Heart right ventricle (tissue), 16 donors: ENCODE measurements around the gene PCDHA7. TPM values are rescaled to one million over a fixed set of nuclear protein-coding genes. Genes with fewer than 3 reads are reported as not detected.
"Not testable (repeated sequence)": the region's sequence is repeated elsewhere in the genome, so short reads cannot be mapped to it uniquely, and the experiment has no call there.

ENCODE experiments used
- ATAC-seq, 8 donors: fragments of 200-7000 bp; cut with Tn5 transposase; one replicate each; pipeline ENCODE4 v1.9.1; 2020; ENCODE audit warnings: mild to moderate bottlenecking in 8 of 8, moderate library complexity in 8 of 8, moderate number of reproducible peaks in 1 of 8
- DNase-seq, 2 donors: peaks; one replicate each; pipeline ENCODE4 v3.0.0-alpha.2; 2020
- H3K27ac ChIP-seq, 10 donors: fragments of 200-600 bp; sonication (generic) in 2 of 10; one replicate each; pipeline versions ENCODE4 v1.5.0 to v1.8.0; 2020 to 2022; ENCODE audit warnings: mild to moderate bottlenecking in 3 of 10
- H3K27me3 ChIP-seq, 7 donors: fragments of 200-600 bp; one replicate each; pipeline ENCODE4 v1.8.0; 2021 to 2022; ENCODE audit warnings: mild to moderate bottlenecking in 2 of 7
- H3K36me3 ChIP-seq, 9 donors: fragments of 200-600 bp; sonication (generic) in 1 of 9; one replicate each; pipeline versions ENCODE4 v1.5.0 to v1.8.0; 2020 to 2022; ENCODE audit warnings: mild to moderate bottlenecking in 2 of 9
- H3K4me1 ChIP-seq, 9 donors: fragments of 200-600 bp; sonication (generic) in 1 of 9; one replicate each; pipeline versions ENCODE4 v1.5.0 to v1.8.0; 2020 to 2022; ENCODE audit warnings: mild to moderate bottlenecking in 4 of 9
- H3K4me3 ChIP-seq, 10 donors: fragments of 200-600 bp; sonication (generic) in 2 of 10; one replicate each; pipeline versions ENCODE4 v1.5.0 to v1.8.0; 2020 to 2022; ENCODE audit warnings: mild to moderate bottlenecking in 7 of 10, moderate library complexity in 2 of 10
- H3K9me3 ChIP-seq, 11 donors: fragments of 200-600 bp in 10 of 11; sonication (generic) in 2 of 11; one replicate each; pipeline versions ENCODE4 v1.5.0 to v1.8.0; 2013 to 2022; ENCODE audit warnings: mild to moderate bottlenecking in 2 of 11, control low read depth in 1 of 11, moderate library complexity in 1 of 11
- CTCF ChIP-seq, 9 donors: fragments of 200-600 bp; sonication (generic) in 2 of 9; IDR thresholded peaks; one replicate each; pipeline versions ENCODE4 v1.5.0 to v1.8.0; 2021 to 2022; ENCODE audit warnings: antibody characterized with exemption in 9 of 9, mild to moderate bottlenecking in 5 of 9, moderate library complexity in 1 of 9
- WGBS, 2 donors: extraction: QIAGEN DNeasy Blood & Tissue Kit; methylation state at CpG; one replicate each; pipeline ENCODE4 v1.1.7; 2013; ENCODE audit warnings: inconsistent platforms in 1 of 2; 5-methylcytosine and 5-hydroxymethylcytosine counted together
- intact Hi-C, 10 donors: fragments of 100-400 bp; cut with DNase I; formaldehyde crosslinking; loops; one replicate each; pipeline versions ENCODE4 v1.11.1 to v1.14.2; 2022
- polyA plus RNA-seq, 2 donors: library from polyadenylated mRNA; stranded (reverse); fragments of 200-250 nt; gene quantifications; one replicate each; pipeline ENCODE4 v1.2.3, GENCODE V29; 2013
- total RNA-seq, 10 donors: library from RNA; stranded (reverse); fragmentation: NEBNext Ultra II Directional in 3 of 10; extraction: Animal tissue kit (Norgen Biotek cat#: 25700) in 3 of 10; gene quantifications; one replicate each; pipeline versions ENCODE4 v1.2.1 to v1.2.4, GENCODE V29; 2021 to 2023
- donor health status: Arrhythmogenic right ventricular cardiomyopathy.
- donor health status: ischemic (EF 13 %, LVEDD 7.1; RV severe dilation, severe dysfunction).
- donor health status: healthy with polysubstance abuse.
- donor health status: DM: no; HTN: yes; CAD: no.
- donor health status: DM: no; HTN: no; CAD: no.
- donor health status: ischemic (EF 25% LVEDD 6.9; RV normal size, moderate dysfunction).
- donor health status: ischemic (EF 25% LVEDD 5.7; RV mildly dilated, moderate dysfunction).
- donor health status: healthy.
- donor health status: DM: yes; HTN: yes; CAD: no.
- donor health status: Ischemic cardiomyopathy.
- donor health status: ischemic (EF 35%, LVEDD 5.7; RV mildly dilated, moderate dysfunction).
- donor health status: nonischemic (EF 11% LVEDD 7.7; RV severe dilation, severe dysfunction).
- donor health status: DM: yes; HTN: yes; CAD: no.
- donor health status: PGD.
- donor health status: ischemic (EF 29% LVEDD 5.4; RV normal size, mild dysfunction).
- donor health status: nonischemic (EF 23%, LVEDD 6.1; RV moderate dilation, normal function).

The PCDHA7 gene
- total and polyA plus RNA-seq, 12 donors = 0.01 to 0.15 (median 0.09) TPM; not detected in 8

- H3K36me3 ChIP-seq = no peaks in the 10 kb centered on the region
- no peak overlapping the region for H3K4me3 ChIP-seq
- H3K9me3 ChIP-seq = peaks cover 0 to 68% (median 13%) of the 10 kb centered on the region in 11 donors
- ATAC-seq (no peak), DNase-seq (no peak)
- no peaks in the 10 kb centered on the region for H3K4me1 ChIP-seq
- WGBS, 2 donors = 35 to 43% methylated on average over 103 to 114 of the region's 114 CpGs
- no peak for TF ChIP-seq CTCF (IDR thresholded peaks at IDR 0.05)
- peaks cover 0 to 98% (median 53%) of the 10 kb centered on the region in 7 donors for H3K27me3 ChIP-seq
- intact Hi-C loops = no loop called here
- H3K27ac ChIP-seq = no peak overlapping the region
Observed at GRCh38 chr5:140870221-140871201, 36.4 kb downstream of the PCDHA7 start.

GRCh38 chr5:140875085-140876065, 41.3 kb downstream of the PCDHA7 start, which contains the start of gene PCDHA12:
Gene PCDHA12, plus strand, starts transcription at chr5:140875308. Its CDS starts 165 bp downstream, at chr5:140875473.
- Histone ChIP-seq H3K9me3 (peaks cover 0 to 76% (median 21%) of the 10 kb centered on the region in 11 donors), H3K36me3 (no peaks in the 10 kb centered on the region), H3K27me3 (peaks cover 0 to 99% (median 69%) of the 10 kb centered on the region in 7 donors), H3K4me1 (no peaks in the 10 kb centered on the region), H3K27ac (no peak within 1 kb of the TSS), H3K4me3 (peak within 1 kb of the TSS in 1 of 10 donors; percentile 8)
- TF ChIP-seq CTCF (IDR thresholded peaks at IDR 0.05) = no peak
- DNase-seq (no peak), ATAC-seq (no peak)
- intact Hi-C loops = no loop called here
- WGBS, 2 donors = 14 to 15% methylated on average over 45 to 47 of the region's 47 CpGs

GRCh38 chr5:140876541-140877261, 42.6 kb downstream of the PCDHA7 start:
- Histone ChIP-seq H3K27me3 (peaks cover 0 to 99% (median 65%) of the 10 kb centered on the region in 7 donors), H3K9me3 (peaks cover 0 to 64% (median 12%) of the 10 kb centered on the region in 11 donors)
- WGBS, 2 donors = 30 to 33% methylated on average over 79 to 80 of the region's 80 CpGs
- H3K4me3 ChIP-seq, H3K36me3 ChIP-seq, ATAC-seq, H3K4me1 ChIP-seq, intact Hi-C loops, H3K27ac ChIP-seq, DNase-seq: not testable (repeated sequence)

GRCh38 chr5:140877262-140877581, 43.2 kb downstream of the PCDHA7 start:
- ATAC-seq = no peak
- peaks cover 0 to 64% (median 14%) of the 10 kb centered on the region in 11 donors for H3K9me3 ChIP-seq
- no peak overlapping the region for H3K4me3 ChIP-seq
- 35 to 44% methylated on average over 37 of the region's 37 CpGs for WGBS, 2 donors
- no peaks in the 10 kb centered on the region for H3K36me3 ChIP-seq
- H3K27me3 ChIP-seq = peaks cover 0 to 99% (median 64%) of the 10 kb centered on the region in 7 donors
- no peak for DNase-seq
- no peak overlapping the region for H3K27ac ChIP-seq
- H3K4me1 ChIP-seq = no peaks in the 10 kb centered on the region
- intact Hi-C loops = no loop called here
- TF ChIP-seq CTCF (IDR thresholded peaks at IDR 0.05) = no peak
